ENCODE data around the gene BMP6.

DNA sequence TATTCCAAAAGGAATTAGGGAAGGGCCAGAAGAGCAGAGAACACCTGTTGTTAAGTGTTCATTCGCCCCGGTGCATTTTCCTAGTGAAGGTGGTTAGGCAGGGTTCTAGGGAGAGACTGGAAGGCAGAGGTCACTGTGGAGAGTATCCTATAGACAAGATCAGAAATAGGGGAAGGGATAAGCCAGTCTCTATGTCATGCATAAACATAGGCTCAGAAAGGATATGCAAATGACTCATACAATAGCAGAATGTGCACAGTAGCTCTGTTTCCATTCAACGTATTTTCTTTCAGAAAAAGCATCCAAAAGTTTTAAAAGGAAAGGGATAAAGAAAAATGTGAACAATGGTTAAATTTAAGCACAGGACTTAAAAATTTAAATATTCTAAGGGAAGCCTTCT is 47.4 kb downstream of the BMP6 start:
- TF ChIP-seq POLR2A (IDR thresholded peaks at IDR 0.05; ENCODE audit: low read depth, low read length) (no peak), ATF7 (IDR thresholded peaks at IDR 0.05; ENCODE audit: low read depth) (no peak), ETV6 (conservative IDR thresholded peaks at IDR 0.05 in 1 of 2, IDR thresholded peaks at IDR 0.05 in 1 of 2; ENCODE audit: borderline replicate concordance in 1 of 2, low read depth in 1 of 2) (no peak), CHD2 (IDR thresholded peaks at IDR 0.05; ENCODE audit: borderline replicate concordance, low read depth, low read length) (no peak), NFIC (IDR thresholded peaks at IDR 0.05; ENCODE audit: low read depth, low read length) (no peak), EP300 (IDR thresholded peaks at IDR 0.05; ENCODE audit: borderline replicate concordance in 1 of 2, control insufficient read depth in 1 of 2, low read depth in 2 of 2, low read length in 2 of 2) (no peak), SP1 (IDR thresholded peaks at IDR 0.05; ENCODE audit: low read depth, low read length) (no peak), CBFB (IDR thresholded peaks at IDR 0.05; ENCODE audit: low read depth) (no peak), BACH1 (IDR thresholded peaks at IDR 0.05; ENCODE audit: borderline replicate concordance) (no peak)
- TF ChIP-seq, protein P1, sequence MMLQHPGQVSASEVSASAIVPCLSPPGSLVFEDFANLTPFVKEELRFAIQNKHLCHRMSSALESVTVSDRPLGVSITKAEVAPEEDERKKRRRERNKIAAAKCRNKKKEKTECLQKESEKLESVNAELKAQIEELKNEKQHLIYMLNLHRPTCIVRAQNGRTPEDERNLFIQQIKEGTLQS (IDR thresholded peaks at IDR 0.05; ENCODE audit: borderline replicate concordance, extremely low read depth, low read depth, low read length): no peak
- TF ChIP-seq, protein P2, sequence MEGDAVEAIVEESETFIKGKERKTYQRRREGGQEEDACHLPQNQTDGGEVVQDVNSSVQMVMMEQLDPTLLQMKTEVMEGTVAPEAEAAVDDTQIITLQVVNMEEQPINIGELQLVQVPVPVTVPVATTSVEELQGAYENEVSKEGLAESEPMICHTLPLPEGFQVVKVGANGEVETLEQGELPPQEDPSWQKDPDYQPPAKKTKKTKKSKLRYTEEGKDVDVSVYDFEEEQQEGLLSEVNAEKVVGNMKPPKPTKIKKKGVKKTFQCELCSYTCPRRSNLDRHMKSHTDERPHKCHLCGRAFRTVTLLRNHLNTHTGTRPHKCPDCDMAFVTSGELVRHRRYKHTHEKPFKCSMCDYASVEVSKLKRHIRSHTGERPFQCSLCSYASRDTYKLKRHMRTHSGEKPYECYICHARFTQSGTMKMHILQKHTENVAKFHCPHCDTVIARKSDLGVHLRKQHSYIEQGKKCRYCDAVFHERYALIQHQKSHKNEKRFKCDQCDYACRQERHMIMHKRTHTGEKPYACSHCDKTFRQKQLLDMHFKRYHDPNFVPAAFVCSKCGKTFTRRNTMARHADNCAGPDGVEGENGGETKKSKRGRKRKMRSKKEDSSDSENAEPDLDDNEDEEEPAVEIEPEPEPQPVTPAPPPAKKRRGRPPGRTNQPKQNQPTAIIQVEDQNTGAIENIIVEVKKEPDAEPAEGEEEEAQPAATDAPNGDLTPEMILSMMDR (IDR thresholded peaks at IDR 0.05 in 2 of 3, conservative IDR thresholded peaks at IDR 0.05 in 1 of 3; ENCODE audit: control insufficient read depth in 2 of 3, extremely low read depth in 1 of 3, insufficient read depth in 1 of 3, low read depth in 3 of 3, low read length in 3 of 3): no peak
